ENCODE measurements around the gene IL1RAPL2.

GRCh38 chrX:105495376-105495775 lies 929.4 kb downstream of the IL1RAPL2 start:
- no peak for TF ChIP-seq CTCF (tag by site-specific recombination; IDR thresholded peaks at IDR 0.05)
- no peak for TF ChIP-seq RBAK (tag by site-specific recombination; IDR thresholded peaks at IDR 0.05)
- TF ChIP-seq ZSCAN16 (tag by site-specific recombination; IDR thresholded peaks at IDR 0.05) = no peak
- TF ChIP-seq ZNF26 (tag by site-specific recombination; IDR thresholded peaks at IDR 0.05) = no peak
- TF ChIP-seq WT1 (tag by site-specific recombination; IDR thresholded peaks at IDR 0.05) = no peak
- TF ChIP-seq ZBTB7A (tag by site-specific recombination; IDR thresholded peaks at IDR 0.05; ENCODE audit: low read depth) = no peak
- TF ChIP-seq REST (tag by site-specific recombination; IDR thresholded peaks at IDR 0.05) = no peak
- TF ChIP-seq ZNF274 (IDR thresholded peaks at IDR 0.05; ENCODE audit: low read length) = no peak
- no peak for TF ChIP-seq ZNF274 (tag by site-specific recombination; IDR thresholded peaks at IDR 0.05; ENCODE audit: borderline replicate concordance)
- TF ChIP-seq HOXD13 (CRISPR knock-in tag; IDR thresholded peaks at IDR 0.05; ENCODE audit: borderline replicate concordance) = no peak
- TF ChIP-seq ZNF549 (tag by site-specific recombination; IDR thresholded peaks at IDR 0.05) = no peak
- no peak for TF ChIP-seq ZNF585B (tag by site-specific recombination; IDR thresholded peaks at IDR 0.05)
- TF ChIP-seq ZNF341 (tag by site-specific recombination; IDR thresholded peaks at IDR 0.05; ENCODE audit: low read depth) = no peak
- no peak for TF ChIP-seq ATF2 (tag by site-specific recombination; IDR thresholded peaks at IDR 0.05; ENCODE audit: low read depth)

Data from HEK293 (cell line).